DMS114 treated with DMSO at 0.1 percent for 48 hours (cell line): Measurements from ENCODE around the gene DDX47.
"Not testable (repeated sequence)": the region's sequence is repeated elsewhere in the genome, so short reads cannot be mapped to it uniquely, and the experiment has no call there.

Experiments used
- DNase-seq: peaks from one replicate; lab custom pipeline; 2025; ENCODE audit not compliant: unreplicated experiment; lab: John Stamatoyannopoulos, UW

The DDX47 gene

DNA sequence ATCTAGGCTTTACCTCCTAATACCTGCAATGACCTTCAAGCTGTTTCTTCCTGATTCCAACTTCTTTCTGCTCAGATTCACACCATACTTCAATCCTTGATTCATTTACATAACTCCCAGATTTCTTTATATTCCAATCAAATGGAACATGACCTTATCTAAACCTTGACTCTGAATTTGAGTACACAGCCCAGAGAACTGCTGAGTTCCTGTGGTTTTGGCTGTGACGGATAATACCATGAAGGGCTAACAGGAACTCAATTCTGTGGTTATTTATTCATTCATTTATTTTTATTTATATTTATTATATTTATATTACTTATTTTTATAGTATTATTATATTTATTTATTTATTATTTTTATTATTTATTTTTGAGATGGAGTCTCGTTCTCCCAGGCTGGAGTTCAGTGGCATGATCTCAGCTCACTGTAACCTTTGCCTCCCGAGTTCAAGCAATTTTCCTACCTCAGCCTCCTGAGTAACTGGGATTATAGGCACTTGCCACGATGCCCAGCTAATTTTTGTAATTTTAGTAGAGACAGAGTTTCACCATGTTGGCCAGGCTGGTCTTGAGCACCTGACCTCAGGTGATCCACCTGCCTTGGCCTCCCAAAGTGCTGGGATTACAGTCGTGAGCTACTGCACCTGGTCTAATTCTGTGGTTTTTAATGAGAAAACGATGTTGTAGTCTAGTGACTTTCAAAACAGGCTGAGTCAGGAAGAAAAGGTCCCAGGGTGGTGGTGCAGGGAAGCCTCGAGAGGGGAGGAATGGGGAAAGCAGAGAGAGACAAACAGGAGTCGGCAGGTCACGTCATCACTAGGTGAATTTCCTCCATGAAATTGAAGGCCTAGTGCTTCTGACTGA lies 16.0 kb upstream of the DDX47 start:
- DNase-seq, result no peak

- no peak for DNase-seq
These were observed 15.4 kb upstream of the DDX47 start for GRCh38 chr12:12797794-12798152.

- no peak for DNase-seq
These were observed 14.7 kb upstream of the DDX47 start for GRCh38 chr12:12798480-12798879.

- DNase-seq, result no peak
These were observed 13.8 kb upstream of the DDX47 start for GRCh38 chr12:12799163-12799920.

DNA sequence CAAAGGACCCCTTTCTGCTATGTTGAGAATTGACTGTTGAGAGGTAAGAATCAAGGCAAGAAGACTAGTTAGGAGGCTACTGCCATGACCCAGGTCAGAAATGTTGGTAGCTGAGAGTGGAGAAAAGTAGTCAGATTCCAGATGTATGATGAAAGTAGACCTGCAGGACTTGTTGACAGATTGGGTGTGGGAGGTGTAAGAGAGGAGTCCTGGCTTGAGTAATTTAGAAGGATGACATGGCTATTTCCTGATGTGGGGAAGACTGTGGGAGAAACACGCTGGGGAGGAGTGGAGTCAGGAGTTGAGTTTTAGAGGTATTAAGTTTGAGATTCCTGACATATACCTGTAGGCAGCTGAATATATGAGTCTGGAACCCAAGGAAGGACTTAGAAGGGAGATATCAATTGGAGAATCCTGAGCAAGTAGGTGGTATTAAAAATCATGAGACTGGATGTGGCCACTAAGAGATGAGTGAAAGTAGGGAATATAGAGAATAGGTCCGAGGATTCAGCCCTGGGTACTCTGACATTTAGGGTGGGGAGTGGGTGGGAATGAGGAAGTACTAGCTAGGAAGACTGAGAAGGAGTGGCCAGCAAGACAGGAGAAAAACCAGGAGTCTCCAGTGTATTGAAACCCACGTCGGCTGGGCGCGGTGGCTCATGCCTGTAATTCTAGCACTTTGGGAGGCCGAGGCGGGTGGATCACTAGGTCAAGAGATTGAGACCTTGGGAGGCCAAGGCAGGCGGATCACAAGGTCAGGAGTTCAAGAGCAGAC lies 12.6 kb upstream of the DDX47 start:
- no peak for DNase-seq

GRCh38 chr12:12801656-12802055 lies 11.5 kb upstream of the DDX47 start:
- not testable (repeated sequence) for DNase-seq

DNA sequence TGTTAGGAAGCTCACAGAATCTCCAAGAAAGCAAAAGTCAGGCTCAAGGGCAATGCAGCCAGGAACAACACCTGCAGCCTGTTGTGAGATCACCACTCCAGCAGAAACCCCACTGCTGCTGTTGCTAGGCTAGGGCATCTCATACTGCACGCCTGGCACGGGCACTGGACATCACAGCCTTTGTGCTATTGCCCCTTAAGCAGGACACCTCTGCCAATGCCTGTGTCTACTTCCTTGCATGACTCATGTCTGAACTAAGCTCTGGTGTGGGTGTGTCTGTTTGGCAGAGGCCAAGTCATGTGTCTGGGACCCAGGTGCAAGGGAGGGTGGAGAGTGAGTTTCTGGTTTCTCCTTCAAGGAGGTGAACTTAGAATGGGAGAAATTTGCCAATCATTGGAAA lies 10.0 kb upstream of the DDX47 start:
- no peak for DNase-seq

DNA sequence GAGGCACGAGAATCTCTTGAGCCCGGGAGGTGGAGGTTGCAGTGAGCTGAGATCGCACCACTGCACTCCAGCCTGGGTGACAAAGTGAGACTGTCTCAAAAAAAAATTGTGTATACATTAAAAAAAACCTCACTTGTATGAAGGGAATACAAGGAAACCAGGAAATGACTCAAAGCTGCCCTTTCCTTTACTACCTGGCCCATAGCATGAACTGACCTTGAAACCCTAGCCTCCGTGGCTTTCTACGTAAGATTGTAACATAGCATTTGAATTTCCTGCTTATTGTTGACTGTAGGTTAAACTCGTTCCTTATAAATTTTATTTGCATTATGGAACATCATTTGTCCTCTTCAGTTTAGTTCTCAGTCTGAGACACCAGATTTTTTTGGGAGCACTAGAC lies 9.1 kb upstream of the DDX47 start:
- no peak for DNase-seq

- no peak for DNase-seq
These were observed 8.7 kb upstream of the DDX47 start for GRCh38 chr12:12804432-12804886.

GRCh38 chr12:12806784-12807516 lies 6.2 kb upstream of the DDX47 start:
- no peak for DNase-seq

DNA sequence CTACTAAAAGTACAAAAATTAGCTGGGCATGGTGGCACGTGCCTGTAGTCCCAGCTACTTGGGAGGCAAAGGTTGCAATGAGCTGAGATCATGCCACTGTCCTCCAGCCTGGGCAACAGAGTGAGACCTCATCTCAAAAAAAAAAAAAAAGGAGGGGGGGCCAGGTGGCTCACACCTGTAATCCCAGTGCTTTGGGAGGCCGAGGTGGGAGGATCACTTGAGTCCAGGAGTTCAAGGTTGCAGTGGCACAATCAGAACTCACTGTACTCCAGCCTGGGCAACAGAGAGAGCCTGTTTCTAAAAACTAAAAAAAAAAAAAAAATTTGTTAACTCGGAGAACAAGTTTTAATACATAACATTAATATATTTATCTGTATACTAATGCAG lies 5.6 kb upstream of the DDX47 start:
- not testable (repeated sequence) for DNase-seq

DNA sequence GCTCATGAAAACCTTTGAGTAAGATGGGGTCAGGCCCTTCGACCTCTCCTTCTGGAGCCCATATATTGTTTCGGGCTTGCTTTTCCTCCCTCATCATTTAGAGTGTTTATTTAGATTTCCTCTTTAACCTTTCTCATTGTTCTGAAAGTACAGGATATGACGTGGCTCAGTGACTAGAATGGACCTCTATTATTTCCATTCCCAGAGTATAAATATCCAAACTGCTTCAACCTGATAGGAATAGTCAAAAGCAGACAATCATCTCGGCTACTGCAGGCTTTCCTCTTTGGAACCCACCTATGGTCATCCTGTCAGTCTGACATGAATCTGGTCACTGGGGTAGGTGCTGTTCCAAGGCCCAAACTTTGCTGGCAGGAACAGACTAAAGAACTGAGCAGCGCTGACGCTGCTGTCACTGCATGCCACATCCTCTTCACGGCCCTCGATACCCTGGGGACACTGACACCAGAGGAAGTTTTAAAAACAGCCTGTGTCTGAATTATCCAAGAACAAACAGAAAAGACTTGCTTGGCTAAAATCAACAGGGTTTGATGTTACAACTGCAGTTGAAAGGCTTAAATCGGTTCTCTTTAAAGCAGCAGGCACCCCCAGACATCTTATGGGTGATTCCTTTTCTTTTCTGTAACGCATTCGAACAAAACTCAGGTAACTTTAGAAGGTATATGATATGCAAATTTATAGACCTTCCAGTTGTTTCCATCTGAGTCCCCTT lies 5.0 kb upstream of the DDX47 start:
- no peak for DNase-seq

- DNase-seq, result no peak
These were observed 2.6 kb upstream of the DDX47 start for GRCh38 chr12:12810553-12811021.

DNA sequence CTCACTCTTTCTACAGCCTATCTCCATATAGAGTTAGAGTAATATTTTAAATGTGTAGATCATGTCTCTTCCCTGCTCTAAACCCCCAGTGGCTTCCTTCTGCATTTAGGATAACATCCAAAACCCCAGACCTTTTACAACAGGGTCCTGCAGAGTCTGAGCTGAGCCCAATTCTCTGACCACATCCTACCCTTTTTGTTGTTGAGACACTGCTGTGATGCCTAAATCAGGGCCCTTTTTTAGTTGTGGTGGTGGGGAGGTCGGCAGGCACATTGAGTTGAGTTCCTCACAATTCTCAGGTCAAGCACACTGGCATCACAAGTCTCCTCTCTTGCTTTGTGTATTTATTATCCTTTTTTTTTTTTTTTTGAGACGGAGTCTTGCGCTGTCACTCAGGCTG lies 1.8 kb upstream of the DDX47 start:
- no peak for DNase-seq

DNA sequence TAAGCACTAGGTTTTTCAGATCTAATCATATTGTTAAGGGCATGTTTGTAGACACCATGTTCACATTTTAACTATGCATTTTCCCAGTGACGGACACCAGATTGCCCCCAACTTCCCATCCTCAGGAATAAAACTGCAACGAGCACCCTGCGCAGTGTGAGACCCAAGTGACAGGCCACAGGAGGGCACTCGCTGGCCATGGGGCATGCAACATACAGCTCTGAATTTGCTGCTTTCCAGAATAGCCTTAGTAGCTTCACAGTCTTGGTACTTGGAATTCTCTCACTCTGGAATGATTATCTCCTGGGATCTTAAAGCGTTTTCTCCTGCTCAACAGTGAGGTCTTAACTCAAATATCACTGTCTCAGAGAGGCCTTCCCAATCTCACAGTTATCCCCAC lies 972 bp upstream of the DDX47 start:
- no peak for DNase-seq

GRCh38 chr12:12812618-12813119 lies 477 bp upstream of the DDX47 start:
- no peak for DNase-seq

DNA sequence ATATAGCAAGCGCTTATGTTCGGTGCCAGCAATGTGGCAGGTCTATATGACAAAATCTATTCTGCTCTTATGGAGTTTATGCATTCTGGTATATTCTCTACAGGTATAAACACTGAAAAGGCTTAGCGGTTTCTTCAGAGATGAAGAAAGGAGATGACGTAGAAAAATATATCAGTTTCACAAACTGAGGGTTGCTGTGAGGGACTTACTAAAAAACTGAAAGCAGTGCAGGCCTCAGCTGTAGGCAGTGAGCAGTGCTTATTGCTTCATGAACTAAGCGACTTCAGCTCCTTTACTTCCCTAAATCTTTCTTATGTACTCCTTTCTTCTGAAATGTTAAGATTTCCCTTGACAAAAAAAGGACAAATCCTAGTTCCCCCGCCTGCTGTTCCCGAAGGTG lies 4.5 kb downstream of the DDX47 start:
- no peak for DNase-seq

DNA sequence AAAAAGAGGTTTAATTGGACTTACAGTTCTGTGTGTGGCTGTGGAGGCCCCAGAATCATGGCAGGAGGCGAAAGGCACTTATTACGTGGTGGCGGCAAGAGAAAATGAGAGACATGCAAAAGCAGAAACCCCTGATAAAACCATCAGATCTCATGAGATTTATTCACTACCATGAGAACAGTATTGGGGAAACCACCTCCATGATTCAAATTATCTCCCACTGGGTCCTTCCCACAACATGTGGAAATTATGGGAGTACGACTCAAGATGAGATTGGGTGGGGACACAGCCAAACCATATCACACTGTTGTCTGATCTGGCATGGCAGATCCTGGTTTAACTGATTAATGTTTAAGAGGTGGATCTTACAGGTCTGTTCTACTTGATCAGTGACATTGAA lies 5.6 kb downstream of the DDX47 start:
- no peak for DNase-seq

DNA sequence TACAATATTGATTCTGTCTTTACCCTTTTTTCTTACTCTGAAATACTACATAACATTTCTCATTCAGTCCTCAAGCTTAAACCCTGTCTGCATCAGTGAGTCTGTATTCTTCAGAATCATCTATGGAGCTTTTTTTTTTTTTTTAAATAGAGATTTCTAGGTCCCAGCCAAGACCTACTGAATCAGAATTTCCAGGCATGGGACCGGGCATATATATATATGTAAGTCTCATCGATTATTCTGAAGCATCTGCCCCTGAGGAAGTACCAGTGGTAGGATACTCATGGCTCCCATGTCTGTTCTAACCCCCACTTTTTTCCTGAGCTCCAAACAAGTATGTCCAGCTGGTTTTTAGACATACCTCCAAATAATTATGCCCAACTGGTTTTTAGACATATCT lies 6.1 kb downstream of the DDX47 start:
- DNase-seq, result no peak

DNA sequence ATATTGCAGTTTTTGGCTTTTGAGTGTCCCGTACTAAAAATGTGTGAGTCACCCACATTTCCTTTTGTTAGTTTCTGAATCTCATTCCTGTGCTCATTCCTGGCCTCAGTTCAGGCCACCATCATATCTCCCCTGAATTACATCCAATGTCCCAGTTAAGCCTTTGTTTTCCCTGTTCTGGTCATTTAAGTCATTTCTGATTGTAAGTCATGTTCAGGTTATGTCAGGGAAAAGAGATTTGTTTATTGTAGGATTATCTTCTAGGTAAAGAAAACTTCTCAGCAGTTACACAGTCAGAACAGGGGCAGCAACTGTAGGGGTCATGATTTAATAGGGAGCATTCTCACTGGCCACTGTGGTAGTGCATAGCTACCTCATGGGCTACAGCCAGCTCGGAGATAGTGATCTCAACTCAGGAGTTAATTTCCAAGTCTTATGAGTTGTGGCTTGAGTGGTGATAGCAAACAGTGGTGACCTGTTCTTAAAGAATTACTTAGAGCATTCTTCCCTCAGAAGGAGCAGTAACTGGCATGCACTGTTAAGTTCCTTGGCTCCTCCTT lies 6.7 kb downstream of the DDX47 start:
- DNase-seq, result no peak
